GM21528 (cell line): Measurements from ENCODE around the gene STAG1.
"Not testable (repeated sequence)": the region's sequence is repeated elsewhere in the genome, so short reads cannot be mapped to it uniquely, and the experiment has no call there.

Experiments used
- ATAC-seq: cut with Tn5 transposase; IDR thresholded peaks from one replicate; pipeline ENCODE4 v1.9.1; 2021; ENCODE audit warnings: mild to moderate bottlenecking, moderate library complexity; ENCODE audit not compliant: unreplicated experiment, low FRiP score

STAG1 gene

GRCh38 chr3:136709775-136710174 is 42.4 kb downstream of the STAG1 start:
- not testable (repeated sequence) for ATAC-seq

DNA sequence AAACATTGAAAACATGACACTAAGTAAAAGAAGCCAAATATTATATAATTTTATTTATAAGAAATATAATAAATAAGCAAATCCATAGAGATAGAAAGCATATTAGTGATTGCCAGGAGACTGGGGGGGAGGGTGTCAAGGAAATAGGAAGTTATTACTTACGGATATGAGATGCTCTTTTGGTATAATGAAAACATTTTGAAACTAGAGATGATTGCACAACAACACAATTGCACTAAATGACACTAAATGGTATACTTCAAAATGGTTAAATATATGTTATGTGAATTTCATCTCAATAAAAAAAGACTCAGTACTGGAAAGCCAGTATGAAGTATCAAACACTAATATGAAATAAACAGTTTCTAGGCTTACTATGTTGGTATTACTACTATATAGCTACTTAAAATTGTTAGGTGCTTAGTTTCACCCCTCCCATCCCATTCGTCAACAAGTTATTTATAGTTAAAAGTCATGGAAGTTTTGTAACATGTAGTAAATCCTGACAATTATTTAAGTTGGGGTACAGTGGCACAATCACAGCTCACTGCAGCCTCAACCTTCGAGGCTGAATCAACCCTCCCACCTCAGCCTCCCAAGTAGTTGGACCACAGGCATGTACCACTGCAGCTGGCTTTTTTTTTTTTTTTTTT is 43.7 kb downstream of the STAG1 start:
- ATAC-seq, result no peak

- no peak for ATAC-seq
These were observed 48.7 kb downstream of the STAG1 start for GRCh38 chr3:136703429-136703828.

DNA sequence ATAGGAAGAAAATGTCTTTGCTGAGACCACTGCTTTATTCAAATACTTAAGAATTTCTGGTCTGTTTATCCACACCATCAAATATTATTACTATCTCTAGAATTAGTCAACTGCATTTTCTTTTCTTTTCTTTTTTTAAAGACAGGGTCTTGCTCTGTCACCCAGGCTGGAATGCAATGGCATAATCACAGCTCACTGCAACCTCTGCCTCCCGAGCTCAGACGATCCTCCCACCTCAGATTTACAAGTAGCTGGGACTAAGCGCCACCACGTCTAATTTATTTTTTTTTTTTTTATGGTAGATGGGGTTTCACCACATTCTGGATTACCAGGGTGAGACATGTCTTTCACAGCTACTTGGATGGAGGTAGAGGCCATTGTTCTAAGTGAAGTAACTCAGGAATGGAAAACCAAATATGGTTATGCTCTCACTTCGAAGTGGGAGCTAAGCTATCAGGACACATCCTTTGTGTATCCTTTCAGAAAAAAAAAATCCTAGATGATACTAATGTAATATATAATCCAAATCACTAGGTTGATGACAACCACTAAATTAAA is 52.8 kb downstream of the STAG1 start:
- ATAC-seq, result no peak

DNA sequence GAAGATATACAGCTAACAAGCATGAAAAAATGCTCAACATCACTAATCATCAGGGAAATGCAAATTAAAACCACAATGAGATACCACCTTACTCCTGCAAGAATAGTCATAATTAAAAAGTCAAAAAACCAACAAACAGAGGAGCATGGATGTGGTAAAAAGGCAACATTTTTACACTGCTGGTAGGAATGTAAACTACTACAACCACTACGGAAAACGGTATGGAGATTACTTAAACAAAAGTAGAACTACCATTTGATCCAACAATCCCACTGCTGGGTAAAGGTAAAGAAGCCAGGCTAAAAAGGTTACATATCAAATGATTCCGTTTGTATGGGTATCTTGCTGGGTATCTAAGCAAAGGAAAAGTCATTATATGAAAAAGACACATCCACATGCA is 53.8 kb downstream of the STAG1 start:
- no peak for ATAC-seq

DNA sequence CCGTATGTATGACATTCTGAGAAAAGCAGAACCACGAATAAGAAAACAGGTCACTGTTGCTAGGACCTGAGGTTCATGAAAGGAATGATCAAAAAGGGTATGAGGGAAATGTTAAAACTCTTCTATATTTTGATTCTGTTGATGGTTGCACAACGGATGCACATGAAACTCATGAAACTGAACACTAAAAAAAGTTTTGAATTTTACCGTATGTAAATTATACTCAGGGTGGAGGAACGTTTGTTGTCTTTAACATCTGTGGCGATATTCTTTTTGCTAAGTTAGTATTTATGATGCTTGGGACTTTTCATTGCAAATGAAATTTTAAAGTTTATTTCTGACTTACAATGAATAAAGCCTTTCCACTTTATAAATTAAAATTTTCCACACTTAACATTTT is 55.4 kb downstream of the STAG1 start:
- ATAC-seq, result no peak

DNA sequence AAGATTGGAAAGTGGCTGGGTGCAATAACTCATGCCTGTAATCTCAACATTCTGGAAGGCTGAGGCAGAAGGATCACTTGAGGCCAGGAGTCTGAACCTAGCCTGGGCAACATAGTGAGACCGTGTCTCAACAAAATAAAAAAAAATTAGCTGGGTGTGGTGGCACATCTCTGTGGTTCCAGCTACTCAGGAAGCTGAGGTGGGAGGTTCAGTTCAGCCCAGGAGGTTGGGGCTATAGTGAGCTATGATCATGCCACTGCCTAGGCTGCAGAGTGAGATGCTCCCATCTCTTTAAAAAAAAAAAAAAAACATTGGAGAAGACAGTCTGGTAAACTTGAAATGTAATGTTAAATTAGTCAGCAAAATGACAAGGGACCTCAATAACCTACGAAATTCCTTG is 57.9 kb downstream of the STAG1 start:
- no peak for ATAC-seq

- ATAC-seq, result no peak
These were observed 61.6 kb downstream of the STAG1 start for GRCh38 chr3:136690599-136690998.

DNA sequence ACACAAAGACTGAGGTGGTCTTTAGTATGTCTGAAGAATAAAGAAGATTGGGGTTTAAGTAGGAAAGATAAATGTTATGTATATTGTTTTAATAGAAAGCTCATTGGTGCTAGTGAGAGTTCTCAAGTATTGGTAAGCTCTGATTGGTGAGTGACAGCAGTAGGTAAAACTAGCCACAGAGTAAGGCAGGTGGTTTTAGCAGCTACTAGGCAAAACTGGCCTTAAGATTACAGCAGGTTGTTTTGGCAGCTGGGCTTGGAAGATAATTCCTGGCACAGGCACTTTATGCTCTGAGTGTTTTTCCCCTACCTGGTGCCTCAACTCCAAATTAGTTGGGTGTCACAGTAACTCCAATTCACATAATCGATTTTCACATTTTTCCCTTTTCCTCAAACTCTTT is 66.3 kb downstream of the STAG1 start:
- no peak for ATAC-seq

- ATAC-seq, result no peak
These were observed 69.4 kb downstream of the STAG1 start for GRCh38 chr3:136682740-136683312.

DNA sequence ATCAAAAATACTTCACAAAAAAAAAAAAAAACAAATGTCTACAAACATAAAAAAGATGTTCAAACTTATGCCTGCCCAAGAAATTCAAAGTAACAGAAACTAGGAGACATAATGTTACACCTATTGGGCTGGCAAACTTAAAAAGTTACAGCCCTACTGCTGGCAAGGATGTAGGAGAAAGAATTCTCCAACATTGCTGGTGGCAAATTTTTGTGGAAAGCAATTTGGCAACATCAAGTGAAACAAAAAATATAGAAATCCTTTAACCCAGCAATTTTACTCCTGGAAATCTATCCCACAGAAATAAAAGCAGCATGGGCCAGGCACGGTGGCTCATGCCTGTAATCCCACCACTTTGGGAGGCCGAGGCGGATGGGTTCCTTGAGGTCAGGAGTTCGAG is 73.2 kb downstream of the STAG1 start:
- no peak for ATAC-seq

GRCh38 chr3:136676009-136676408 is 76.2 kb downstream of the STAG1 start:
- no peak for ATAC-seq

GRCh38 chr3:136675150-136675858 is 76.9 kb downstream of the STAG1 start:
- ATAC-seq, result no peak

- ATAC-seq, result no peak
These were observed 79.7 kb downstream of the STAG1 start for GRCh38 chr3:136672457-136672856.

DNA sequence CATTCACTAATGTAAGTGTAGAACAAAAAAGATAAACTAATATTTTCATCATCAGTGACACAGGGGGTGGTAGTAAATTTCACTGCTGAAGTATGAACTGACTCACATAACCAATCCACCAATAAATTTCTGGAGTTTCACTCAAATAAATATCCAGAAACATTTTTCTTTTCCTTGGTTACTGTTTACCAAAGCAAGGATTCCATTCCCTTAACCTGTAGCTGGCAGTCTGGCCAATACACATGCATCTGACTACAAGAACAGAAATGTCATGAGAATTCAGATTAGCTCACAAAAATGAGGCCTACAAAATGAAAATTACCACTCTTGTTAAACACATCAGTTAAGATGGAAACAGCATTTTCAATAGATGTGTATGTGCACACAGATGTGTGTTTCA is 80.3 kb downstream of the STAG1 start:
- ATAC-seq, result no peak

GRCh38 chr3:136670166-136670565 is 82.0 kb downstream of the STAG1 start:
- ATAC-seq, result no peak

- no peak for ATAC-seq
These were observed 85.1 kb downstream of the STAG1 start for GRCh38 chr3:136667081-136667480.

GRCh38 chr3:136666301-136666700 is 85.9 kb downstream of the STAG1 start:
- ATAC-seq, result not testable (repeated sequence)

- no peak for ATAC-seq
These were observed 87.4 kb downstream of the STAG1 start for GRCh38 chr3:136664771-136665170.

DNA sequence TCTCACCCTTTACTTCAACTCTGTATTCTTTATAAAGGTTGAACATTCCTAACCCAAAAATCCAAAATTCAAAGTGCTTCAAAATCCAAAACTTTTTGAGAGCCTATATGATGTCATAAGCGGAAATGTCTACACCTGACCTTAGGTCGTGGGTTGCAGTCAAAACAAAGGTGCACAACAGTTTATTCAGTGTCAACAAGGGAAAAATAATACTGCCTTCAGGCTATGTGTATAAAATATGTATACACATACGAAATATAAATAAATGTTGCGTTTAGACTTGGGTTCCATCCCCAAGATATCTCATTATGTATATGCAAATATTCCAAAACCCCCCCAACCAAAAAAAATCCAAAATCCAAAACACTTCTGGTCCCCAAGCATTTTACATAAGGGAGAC is 90.9 kb downstream of the STAG1 start:
- no peak for ATAC-seq

DNA sequence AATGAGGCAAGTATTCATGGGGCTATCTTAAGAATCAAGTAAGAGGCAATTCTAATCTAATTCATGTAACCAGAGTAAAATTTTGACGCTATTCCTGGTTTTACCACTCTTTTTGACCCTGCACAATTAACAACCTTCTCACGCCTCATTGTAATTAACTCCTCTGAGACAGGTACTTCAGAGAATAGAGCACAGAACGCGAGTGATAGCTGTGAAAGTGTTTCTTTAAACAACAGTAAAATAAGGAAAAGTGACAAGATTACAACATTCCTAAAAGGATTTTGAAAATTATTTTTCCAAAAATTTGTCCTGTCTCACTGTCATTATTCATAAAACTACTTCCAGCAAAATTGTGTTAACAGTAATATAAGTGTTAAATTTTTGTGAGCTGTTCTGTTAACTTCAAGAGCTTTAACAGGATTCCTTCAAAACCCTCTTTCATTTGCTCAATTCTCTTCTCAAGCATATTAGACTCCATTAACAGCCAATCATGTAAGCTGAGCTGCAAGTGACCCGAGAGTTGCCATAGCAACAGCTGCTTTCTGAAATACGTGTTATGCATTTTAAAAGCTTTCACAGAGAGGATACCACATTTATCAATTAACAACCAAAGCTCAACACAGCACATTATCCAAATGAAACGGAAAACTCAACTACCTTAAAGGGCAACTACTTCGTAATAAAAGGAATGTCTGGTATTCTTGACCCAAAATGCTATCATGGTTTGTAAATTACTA is 93.1 kb downstream of the STAG1 start:
- no peak for ATAC-seq
